Stimulated activated CD8-positive, alpha-beta memory T cell treated with anti-CD3 and anti-CD28 coated beads, Interleukin-2, amount 100 ng/mL, for 1 hour (primary cell): ENCODE results near the gene HNRNPU.

Source experiments
- DNase-seq, 2 donors: peaks; one replicate each; pipeline ENCODE4 v3.0.0-alpha.2; 2020; ENCODE audit warnings: low read depth in 2 of 2

Gene HNRNPU

GRCh38 chr1:244864253-244865027 lies at the start of gene HNRNPU:
Gene HNRNPU, minus strand, starts transcription at chr1:244864543. Its CDS starts 236 bp downstream, at chr1:244864307.
- DNase-seq = peak; percentile 94 to 95

- no peak for DNase-seq
Observed at GRCh38 chr1:244913806-244914205, 49.5 kb upstream of the HNRNPU start.

GRCh38 chr1:244904119-244904518 lies 39.8 kb upstream of the HNRNPU start:
- DNase-seq = no peak

GRCh38 chr1:244901400-244902015 lies 37.2 kb upstream of the HNRNPU start:
- no peak for DNase-seq

GRCh38 chr1:244897476-244898254 lies 33.3 kb upstream of the HNRNPU start:
- no peak for DNase-seq

GRCh38 chr1:244896550-244896949 lies 32.2 kb upstream of the HNRNPU start:
- no peak for DNase-seq

- DNase-seq = no peak
Observed at GRCh38 chr1:244893836-244894235, 29.5 kb upstream of the HNRNPU start.

- DNase-seq = no peak
Observed at GRCh38 chr1:244887281-244887680, 22.9 kb upstream of the HNRNPU start.

- DNase-seq = no peak
Observed at GRCh38 chr1:244881552-244882280, 17.4 kb upstream of the HNRNPU start.

- DNase-seq = no peak
Observed at GRCh38 chr1:244878681-244879080, 14.3 kb upstream of the HNRNPU start.

- DNase-seq = no peak
Observed at GRCh38 chr1:244876228-244876910, 12.0 kb upstream of the HNRNPU start.

- DNase-seq = no peak
Observed at GRCh38 chr1:244874974-244875579, 10.7 kb upstream of the HNRNPU start.

GRCh38 chr1:244869950-244870349 lies 5.6 kb upstream of the HNRNPU start:
- DNase-seq = no peak

GRCh38 chr1:244869364-244869827 lies 5.1 kb upstream of the HNRNPU start:
- no peak for DNase-seq

GRCh38 chr1:244868484-244869363 lies 4.4 kb upstream of the HNRNPU start:
- no peak for DNase-seq

- no peak for DNase-seq
Observed at GRCh38 chr1:244866355-244866754, 2.0 kb upstream of the HNRNPU start.

- DNase-seq = no peak
Observed at GRCh38 chr1:244865820-244866219, 1.5 kb upstream of the HNRNPU start.

GRCh38 chr1:244865028-244865371 lies 657 bp upstream of the HNRNPU start:
- no peak for DNase-seq

GRCh38 chr1:244863491-244864252 lies 671 bp downstream of the HNRNPU start:
- peak in 1 of 2 donors; percentile 11 for DNase-seq
